ENCODE results near the gene B3GAT3.
"Not testable (repeated sequence)": the region's sequence is repeated elsewhere in the genome, so short reads cannot be mapped to it uniquely, and the experiment has no call there.

B3GAT3 gene

GRCh38 chr11:62621567-62622470 lies at the start of gene B3GAT3:
TSS of gene B3GAT3 (minus strand) at chr11:62621986. CDS start at chr11:62621947, 39 bp downstream.
- peak; percentile 94 for DNase-seq (ENCODE audit: extremely low read depth in 1 of 2, low read depth in 1 of 2)

- no peak for DNase-seq (ENCODE audit: extremely low read depth in 1 of 2, low read depth in 1 of 2)
These were observed 49.4 kb upstream of the B3GAT3 start for GRCh38 chr11:62671236-62671607.

- no peak for DNase-seq (ENCODE audit: extremely low read depth in 1 of 2, low read depth in 1 of 2)
These were observed 47.8 kb upstream of the B3GAT3 start for GRCh38 chr11:62669420-62670161.

- DNase-seq (ENCODE audit: extremely low read depth in 1 of 2, low read depth in 1 of 2): no peak
These were observed 45.7 kb upstream of the B3GAT3 start for GRCh38 chr11:62667460-62667859.

- DNase-seq (ENCODE audit: extremely low read depth in 1 of 2, low read depth in 1 of 2): no peak
These were observed 44.6 kb upstream of the B3GAT3 start for GRCh38 chr11:62666259-62666926.

- DNase-seq (ENCODE audit: extremely low read depth in 1 of 2, low read depth in 1 of 2): peak in 1 of 2 donors; percentile 47
These were observed 43.9 kb upstream of the B3GAT3 start for GRCh38 chr11:62665599-62666258.

- DNase-seq (ENCODE audit: extremely low read depth in 1 of 2, low read depth in 1 of 2): peak; percentile 90 to 91
These were observed 43.4 kb upstream of the B3GAT3 start, which contains the start of the genes C11orf98 and CSKMT for GRCh38 chr11:62665075-62665598. TSS of gene C11orf98 (minus strand) at chr11:62665210. CDS start at chr11:62665169, 41 bp downstream. TSS of gene CSKMT (plus strand) at chr11:62665312. CDS start at chr11:62665880, 568 bp downstream.

GRCh38 chr11:62664405-62665074 lies 42.8 kb upstream of the B3GAT3 start:
- DNase-seq (ENCODE audit: extremely low read depth in 1 of 2, low read depth in 1 of 2): no peak

- DNase-seq (ENCODE audit: extremely low read depth in 1 of 2, low read depth in 1 of 2): no peak
These were observed 35.1 kb upstream of the B3GAT3 start for GRCh38 chr11:62656796-62657429.

GRCh38 chr11:62654297-62654696 lies 32.5 kb upstream of the B3GAT3 start:
- DNase-seq (ENCODE audit: extremely low read depth in 1 of 2, low read depth in 1 of 2): no peak

- DNase-seq (ENCODE audit: extremely low read depth in 1 of 2, low read depth in 1 of 2): no peak
These were observed 30.6 kb upstream of the B3GAT3 start for GRCh38 chr11:62652161-62653006.

GRCh38 chr11:62650283-62650682 lies 28.5 kb upstream of the B3GAT3 start:
- not testable (repeated sequence) for DNase-seq (ENCODE audit: extremely low read depth in 1 of 2, low read depth in 1 of 2)

GRCh38 chr11:62649486-62649885 lies 27.7 kb upstream of the B3GAT3 start:
- DNase-seq (ENCODE audit: extremely low read depth in 1 of 2, low read depth in 1 of 2): no peak

- no peak for DNase-seq (ENCODE audit: extremely low read depth in 1 of 2, low read depth in 1 of 2)
These were observed 27.2 kb upstream of the B3GAT3 start for GRCh38 chr11:62648967-62649364.

- no peak for DNase-seq (ENCODE audit: extremely low read depth in 1 of 2, low read depth in 1 of 2)
These were observed 26.6 kb upstream of the B3GAT3 start for GRCh38 chr11:62648185-62648966.

- no peak for DNase-seq (ENCODE audit: extremely low read depth in 1 of 2, low read depth in 1 of 2)
These were observed 25.8 kb upstream of the B3GAT3 start for GRCh38 chr11:62647609-62648005.

GRCh38 chr11:62646825-62647608 lies 25.2 kb upstream of the B3GAT3 start:
- DNase-seq (ENCODE audit: extremely low read depth in 1 of 2, low read depth in 1 of 2): no peak

Data from activated CD8-positive, alpha-beta memory T cell treated with anti-CD3 and anti-CD28 coated beads for 1 hour (primary cell).